Muscle layer of colon (tissue), 2 donors: Measurements from ENCODE around the gene MALT1.

Source experiments
- H3K27ac ChIP-seq: one replicate; pipeline ENCODE4 v1.7.0; 2013; ENCODE audit warnings: low read depth, mild to moderate bottlenecking, low read length, moderate library complexity
- H3K27me3 ChIP-seq, 2 donors: one replicate each; pipeline ENCODE4 v1.7.0; 2013; ENCODE audit warnings: low read length in 2 of 2, mild to moderate bottlenecking in 2 of 2; ENCODE audit not compliant: insufficient read depth in 2 of 2, control insufficient read depth in 1 of 2
- H3K36me3 ChIP-seq: one replicate; pipeline ENCODE4 v1.7.0; 2013; ENCODE audit warnings: mild to moderate bottlenecking, low read length; ENCODE audit not compliant: insufficient read depth
- H3K4me1 ChIP-seq: one replicate; pipeline ENCODE4 v1.7.0; 2013; ENCODE audit warnings: mild to moderate bottlenecking, low read length; ENCODE audit not compliant: insufficient read depth
- H3K4me3 ChIP-seq, 2 donors: one replicate each; pipeline ENCODE4 v1.7.0; 2013; ENCODE audit warnings: low read length in 2 of 2, low read depth in 1 of 2, mild to moderate bottlenecking in 1 of 2, moderate library complexity in 1 of 2
- H3K9ac ChIP-seq: one replicate; pipeline ENCODE4 v1.7.0; 2013; ENCODE audit warnings: low read length
- H3K9me3 ChIP-seq: one replicate; pipeline ENCODE4 v1.7.0; 2013; ENCODE audit warnings: mild to moderate bottlenecking, low read length
- donor health status: abdominal sarcoma.
- donor health status: Adenocarcinoma of cecum.

The MALT1 gene

DNA sequence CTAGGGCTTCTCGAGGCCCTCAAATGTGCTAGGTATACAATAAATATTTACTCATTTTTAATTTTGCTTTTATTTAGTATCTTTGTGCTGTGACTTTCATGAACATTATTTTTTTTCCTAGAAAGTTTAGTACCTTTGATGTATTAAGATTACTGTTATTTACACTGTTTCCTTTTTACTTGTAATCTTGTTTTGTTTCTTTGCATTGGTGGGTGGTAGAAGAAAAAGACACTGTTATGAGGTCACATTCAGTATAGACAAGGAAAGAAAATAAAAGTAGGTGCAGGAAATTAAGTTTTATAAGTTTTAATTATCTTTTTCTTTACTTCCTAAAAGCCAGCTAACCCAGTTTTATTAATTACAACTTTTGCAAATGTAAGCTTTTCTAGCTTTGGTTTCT, 23.0 kb downstream of the MALT1 start:
- H3K9ac ChIP-seq: no peak overlapping the region
- no peak overlapping the region for H3K27ac ChIP-seq
- H3K36me3 ChIP-seq: no peaks in the 10 kb centered on the region
- no peaks in the 10 kb centered on the region for H3K4me1 ChIP-seq
- no peak overlapping the region for H3K4me3 ChIP-seq
- H3K9me3 ChIP-seq: no peaks in the 10 kb centered on the region
- no peaks in the 10 kb centered on the region for H3K27me3 ChIP-seq

DNA sequence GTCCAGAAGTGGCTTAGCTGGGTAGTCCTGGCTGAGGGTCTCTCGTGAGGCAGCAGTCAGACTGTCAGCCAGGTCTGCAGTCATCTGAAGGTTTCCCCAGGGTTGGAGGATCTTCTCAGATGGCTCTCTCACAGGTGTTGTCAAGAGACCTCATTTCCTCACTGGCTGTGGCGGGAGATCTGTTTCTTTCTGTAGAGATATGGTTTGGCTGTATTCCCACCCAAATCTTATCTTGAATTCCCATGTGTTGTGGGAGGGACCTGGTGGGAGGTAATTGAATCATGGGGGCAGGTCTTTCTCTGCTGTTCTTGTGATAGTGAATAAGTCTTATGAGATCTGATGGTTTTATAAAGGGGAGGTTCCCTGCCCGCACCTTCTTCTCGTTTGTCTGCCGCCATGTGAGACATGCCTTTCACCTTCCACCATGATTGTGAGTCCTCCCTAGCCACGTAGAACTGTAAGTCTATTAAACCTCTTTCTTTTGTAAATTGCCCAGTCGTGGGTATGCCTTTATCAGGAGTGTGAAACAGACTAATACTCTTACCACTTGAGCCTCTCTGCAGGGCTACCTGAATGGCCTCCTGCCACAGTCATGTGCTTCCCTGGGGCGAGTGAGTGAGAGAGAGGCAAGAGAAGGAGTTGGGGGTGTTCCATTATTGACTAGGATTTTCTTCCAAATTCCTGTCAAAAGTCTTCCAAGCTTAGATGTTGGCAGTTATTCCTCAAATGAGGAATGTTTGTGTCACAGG, 23.6 kb downstream of the MALT1 start:
- no peaks in the 10 kb centered on the region for H3K36me3 ChIP-seq
- H3K9me3 ChIP-seq: no peaks in the 10 kb centered on the region
- no peaks in the 10 kb centered on the region for H3K4me1 ChIP-seq
- H3K27ac ChIP-seq: no peak overlapping the region
- H3K27me3 ChIP-seq: no peaks in the 10 kb centered on the region
- H3K4me3 ChIP-seq: no peak overlapping the region
- H3K9ac ChIP-seq: no peak overlapping the region

DNA sequence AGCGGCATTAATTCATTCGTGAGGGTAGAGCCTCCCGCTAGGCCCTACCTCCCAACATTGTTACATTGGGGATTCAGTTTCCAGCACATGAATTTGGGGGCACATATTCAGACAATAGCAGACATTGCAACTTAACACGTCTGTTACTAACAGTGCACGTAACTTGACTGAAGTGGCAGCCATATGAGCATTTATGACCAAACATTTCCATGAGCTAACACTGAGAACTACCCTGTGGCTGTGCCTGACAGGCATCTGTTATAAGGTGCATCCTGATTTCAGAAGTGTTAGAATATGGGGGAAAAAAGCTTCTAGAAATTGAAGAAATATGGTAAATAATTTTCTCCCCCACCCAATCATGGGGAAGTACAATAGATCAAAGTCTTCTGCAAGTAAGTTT, 24.5 kb downstream of the MALT1 start:
- no peaks in the 10 kb centered on the region for H3K9me3 ChIP-seq
- H3K27ac ChIP-seq: no peak overlapping the region
- no peak overlapping the region for H3K4me3 ChIP-seq
- H3K9ac ChIP-seq: no peak overlapping the region
- peaks cover 1% of the 10 kb centered on the region for H3K36me3 ChIP-seq
- no peaks in the 10 kb centered on the region for H3K27me3 ChIP-seq
- no peaks in the 10 kb centered on the region for H3K4me1 ChIP-seq

DNA sequence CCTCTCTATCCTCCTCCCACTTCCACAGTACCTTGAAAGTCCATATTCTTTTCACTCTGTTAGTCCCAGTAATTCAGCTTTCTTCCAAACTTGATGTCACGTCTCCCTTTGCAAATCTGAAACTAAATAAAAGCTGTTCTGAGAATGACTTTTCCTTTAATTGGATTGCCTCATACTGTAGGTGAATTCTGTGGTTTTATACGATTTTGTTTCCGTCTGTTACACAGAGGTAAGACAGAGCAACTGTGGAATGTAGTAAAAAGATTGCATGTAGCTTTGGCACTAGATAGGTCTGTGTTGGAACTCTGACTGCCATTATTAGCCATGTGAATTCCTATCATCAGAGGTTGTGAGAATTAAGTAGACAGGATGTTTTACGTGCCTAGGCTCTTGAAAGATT, 25.9 kb downstream of the MALT1 start:
- H3K27me3 ChIP-seq: no peaks in the 10 kb centered on the region
- no peak overlapping the region for H3K27ac ChIP-seq
- no peaks in the 10 kb centered on the region for H3K9me3 ChIP-seq
- no peaks in the 10 kb centered on the region for H3K4me1 ChIP-seq
- no peak overlapping the region for H3K4me3 ChIP-seq
- H3K36me3 ChIP-seq: peaks cover 11% of the 10 kb centered on the region
- no peak overlapping the region for H3K9ac ChIP-seq

DNA sequence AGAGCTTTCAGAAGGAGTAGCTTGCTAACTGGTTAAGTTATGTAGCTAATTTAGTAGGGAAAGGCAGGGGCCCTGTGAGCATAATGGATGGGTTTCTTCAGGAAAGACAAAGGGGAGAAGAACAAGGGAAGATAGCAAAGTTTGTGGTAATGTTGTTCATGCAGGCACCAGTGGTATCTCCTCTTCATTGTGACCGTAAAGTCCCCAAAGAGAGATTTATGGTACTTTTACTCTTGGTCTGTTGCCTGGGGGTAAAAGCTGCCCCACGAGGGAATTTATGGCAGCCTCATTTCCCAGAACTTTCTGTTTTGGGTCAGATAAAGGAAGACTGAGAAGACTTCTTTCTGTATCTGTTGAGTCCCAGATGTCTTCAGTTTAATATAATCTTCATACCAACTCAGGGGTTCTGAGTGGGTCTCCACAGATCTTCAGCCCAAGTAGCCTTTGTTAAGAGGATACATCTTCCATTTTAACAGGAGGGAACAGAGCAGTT, 27.5 kb downstream of the MALT1 start:
- Histone ChIP-seq H3K9me3 (no peaks in the 10 kb centered on the region), H3K36me3 (peaks cover 11% of the 10 kb centered on the region), H3K27me3 (no peaks in the 10 kb centered on the region), H3K4me3 (no peak overlapping the region), H3K4me1 (no peaks in the 10 kb centered on the region), H3K27ac (no peak overlapping the region), H3K9ac (no peak overlapping the region)

DNA sequence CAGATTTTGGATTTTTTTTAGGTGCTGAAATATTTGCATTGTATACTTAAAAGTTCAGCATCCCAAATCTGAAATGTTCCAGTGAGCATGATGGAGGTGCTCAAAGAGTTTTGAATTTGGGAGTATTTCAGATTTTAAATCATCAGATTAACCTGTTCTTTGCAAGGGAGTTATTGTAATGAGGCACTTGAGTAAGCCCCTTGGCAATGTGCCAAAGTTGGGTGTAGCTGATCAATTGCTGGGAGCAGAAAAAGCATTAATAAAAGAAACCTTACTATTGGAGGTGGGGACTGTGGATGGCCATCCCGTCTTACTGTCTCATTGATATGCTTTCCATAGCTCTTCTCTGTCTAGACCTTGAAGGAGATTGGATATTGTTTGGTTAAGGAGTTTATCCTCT, 28.3 kb downstream of the MALT1 start:
- peaks cover 11% of the 10 kb centered on the region for H3K36me3 ChIP-seq
- H3K27ac ChIP-seq: no peak overlapping the region
- H3K4me1 ChIP-seq: no peaks in the 10 kb centered on the region
- H3K9me3 ChIP-seq: no peaks in the 10 kb centered on the region
- no peaks in the 10 kb centered on the region for H3K27me3 ChIP-seq
- H3K9ac ChIP-seq: no peak overlapping the region
- no peak overlapping the region for H3K4me3 ChIP-seq

DNA sequence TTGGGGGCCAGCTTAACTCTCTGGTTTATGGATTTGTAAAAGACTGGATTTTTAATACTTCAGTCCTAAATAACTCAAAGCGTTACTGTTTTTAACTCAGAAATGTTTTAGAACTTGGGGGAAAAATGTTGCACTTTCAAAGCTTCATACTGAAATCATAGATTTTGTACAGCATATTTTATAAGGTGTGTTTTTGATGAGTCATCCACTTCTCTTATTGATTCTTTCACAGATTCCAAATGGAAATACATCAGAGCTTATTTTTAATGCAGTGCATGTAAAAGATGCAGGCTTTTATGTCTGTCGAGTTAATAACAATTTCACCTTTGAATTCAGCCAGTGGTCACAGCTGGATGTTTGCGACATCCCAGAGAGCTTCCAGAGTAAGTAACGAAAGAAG, 28.9 kb downstream of the MALT1 start:
- H3K27ac ChIP-seq: no peak overlapping the region
- no peak overlapping the region for H3K4me3 ChIP-seq
- H3K9ac ChIP-seq: no peak overlapping the region
- H3K4me1 ChIP-seq: no peaks in the 10 kb centered on the region
- H3K27me3 ChIP-seq: no peaks in the 10 kb centered on the region
- H3K9me3 ChIP-seq: no peaks in the 10 kb centered on the region
- H3K36me3 ChIP-seq: peaks cover 11% of the 10 kb centered on the region

DNA sequence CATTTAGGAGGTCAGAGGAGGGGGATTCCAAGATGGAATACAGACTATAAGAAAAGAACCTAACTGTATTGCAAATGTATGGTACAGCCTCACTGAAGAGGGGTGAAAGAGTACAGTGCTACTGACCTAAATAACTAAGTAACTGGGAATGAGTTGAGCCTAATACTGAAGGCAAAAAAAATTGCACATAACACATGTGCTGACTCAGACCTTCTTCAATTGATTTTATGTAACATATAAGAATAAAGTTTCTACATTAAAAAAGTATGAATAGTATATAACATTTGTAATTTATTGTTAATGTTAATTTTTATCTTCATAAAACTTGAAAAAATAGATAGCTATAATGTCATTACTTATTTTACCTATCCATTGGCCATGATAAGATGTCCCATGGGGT, 41.7 kb downstream of the MALT1 start:
- H3K27ac ChIP-seq: no peak overlapping the region
- no peaks in the 10 kb centered on the region for H3K36me3 ChIP-seq
- H3K9ac ChIP-seq: no peak overlapping the region
- H3K4me1 ChIP-seq: no peaks in the 10 kb centered on the region
- no peaks in the 10 kb centered on the region for H3K9me3 ChIP-seq
- no peaks in the 10 kb centered on the region for H3K27me3 ChIP-seq
- H3K4me3 ChIP-seq: no peak overlapping the region

DNA sequence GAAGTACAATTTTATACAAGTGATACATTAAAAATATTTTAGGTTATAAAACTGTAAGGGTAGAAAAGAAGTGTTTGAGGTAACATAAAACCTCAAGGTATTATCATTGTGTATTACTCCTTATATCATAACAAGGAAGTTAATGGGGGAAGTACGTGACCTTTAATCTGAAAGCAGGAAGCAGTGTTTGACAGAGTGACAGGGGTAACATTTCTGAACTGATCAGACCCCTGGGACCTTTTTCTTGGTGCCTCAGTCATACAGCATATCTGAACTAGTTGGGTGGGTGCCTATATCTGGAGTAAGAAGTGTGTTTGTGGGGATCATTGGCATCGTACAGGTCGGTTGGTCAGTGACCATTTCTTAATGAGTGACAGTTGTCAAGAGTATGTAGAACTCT, 43.0 kb downstream of the MALT1 start:
- no peak overlapping the region for H3K9ac ChIP-seq
- H3K9me3 ChIP-seq: no peaks in the 10 kb centered on the region
- H3K4me3 ChIP-seq: no peak overlapping the region
- peaks cover 4% of the 10 kb centered on the region for H3K36me3 ChIP-seq
- H3K27me3 ChIP-seq: no peaks in the 10 kb centered on the region
- no peak overlapping the region for H3K27ac ChIP-seq
- no peaks in the 10 kb centered on the region for H3K4me1 ChIP-seq

DNA sequence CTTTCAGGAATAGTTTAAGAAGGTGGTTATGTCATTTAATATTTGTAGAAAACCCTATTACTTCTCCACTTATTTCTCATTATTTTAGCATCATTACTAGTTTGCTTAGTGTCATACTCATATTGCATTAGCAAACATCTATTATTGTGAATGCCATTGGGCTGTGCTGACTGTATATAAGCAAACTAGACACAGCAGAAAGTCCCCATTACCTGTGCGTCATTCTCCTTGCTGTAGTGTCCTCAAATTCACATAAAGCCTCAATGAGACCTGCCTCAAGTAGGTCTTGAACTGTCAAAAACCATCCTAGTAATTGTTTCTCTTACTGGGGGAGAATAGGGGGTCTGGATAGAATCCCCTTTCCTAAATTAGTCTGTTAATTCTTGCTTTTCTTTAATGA, 43.6 kb downstream of the MALT1 start:
- peaks cover 4% of the 10 kb centered on the region for H3K36me3 ChIP-seq
- no peaks in the 10 kb centered on the region for H3K4me1 ChIP-seq

DNA sequence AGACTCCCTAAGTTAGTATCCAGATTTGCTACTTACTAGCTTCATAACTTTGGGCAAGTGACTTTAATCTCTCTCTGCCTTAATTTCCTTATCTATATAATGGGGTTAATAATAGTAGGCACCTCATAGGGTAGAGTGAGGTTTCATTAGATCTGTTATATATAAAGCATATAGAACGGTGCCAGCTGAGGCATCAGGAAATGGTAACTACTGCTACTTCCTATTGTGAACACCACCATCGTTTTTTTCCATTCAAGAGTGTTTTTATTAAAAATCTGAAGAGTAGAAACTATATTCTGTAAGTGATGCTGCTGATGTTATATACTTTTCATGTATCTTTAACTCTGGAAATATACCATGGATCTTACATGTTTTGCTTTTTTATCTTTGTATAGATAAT, 44.3 kb downstream of the MALT1 start:
- Histone ChIP-seq H3K4me1 (no peaks in the 10 kb centered on the region), H3K27me3 (no peaks in the 10 kb centered on the region), H3K9me3 (no peaks in the 10 kb centered on the region), H3K4me3 (no peak overlapping the region), H3K36me3 (peaks cover 4% of the 10 kb centered on the region), H3K9ac (no peak overlapping the region), H3K27ac (no peak overlapping the region)

More for the DNA sequence above, 43.6 kb downstream of the MALT1 start:
- Histone ChIP-seq H3K9me3 (no peaks in the 10 kb centered on the region), H3K4me3 (no peak overlapping the region), H3K27ac (no peak overlapping the region), H3K27me3 (no peaks in the 10 kb centered on the region), H3K9ac (no peak overlapping the region)

DNA sequence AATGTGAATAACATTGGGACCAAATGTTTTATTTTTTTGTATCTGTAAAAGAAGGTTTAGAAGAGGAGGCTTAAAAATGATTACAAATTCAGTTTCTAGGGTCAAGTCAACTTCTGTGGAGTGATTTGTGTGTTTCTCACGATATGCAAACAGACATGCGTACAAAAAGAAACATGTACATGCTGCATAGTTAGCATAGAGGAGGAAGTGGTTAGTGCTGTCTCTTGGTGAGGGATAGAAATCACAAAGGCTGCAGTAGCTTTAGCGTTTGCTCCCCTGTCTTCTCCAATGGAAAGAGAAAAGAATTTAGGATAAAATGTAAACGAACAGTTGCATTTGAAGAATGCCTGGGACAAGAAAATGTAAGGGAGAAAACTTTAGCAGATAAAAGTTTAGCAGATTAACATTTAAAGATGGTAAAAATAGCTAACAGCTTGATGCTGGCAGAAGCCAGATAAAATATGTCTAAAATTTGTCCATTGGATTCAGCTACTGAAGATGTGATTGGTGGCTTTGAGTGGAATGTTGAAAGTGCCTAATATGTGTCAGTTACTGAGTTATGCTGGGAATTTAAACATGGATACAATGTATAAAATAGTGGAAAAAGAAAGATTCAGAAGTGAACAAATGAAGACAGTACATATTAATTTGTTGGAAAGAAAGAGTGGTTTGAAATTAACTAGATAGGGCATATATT, 44.9 kb downstream of the MALT1 start:
- no peaks in the 10 kb centered on the region for H3K4me1 ChIP-seq
- H3K27ac ChIP-seq: no peak overlapping the region
- no peak overlapping the region for H3K4me3 ChIP-seq
- H3K36me3 ChIP-seq: peaks cover 4% of the 10 kb centered on the region
- H3K9me3 ChIP-seq: no peaks in the 10 kb centered on the region
- H3K27me3 ChIP-seq: no peaks in the 10 kb centered on the region
- no peak overlapping the region for H3K9ac ChIP-seq
